A549 (cell line): ENCODE data around the gene ACOT7. TPM values are rescaled to one million over a fixed set of nuclear protein-coding genes. Genes with fewer than 3 reads are reported as not detected.

Experiments
- ATAC-seq, 2 experiments: fragments of 200-7000 bp in 1 of 2; fragments of >200 bp in 1 of 2; cut with Nextera tagmentation in 1 of 2; cut with Tn5 transposase in 1 of 2; 3 replicates each; pipeline versions ENCODE4 v1.8.0 to v1.9.1; 2018 to 2020; ENCODE audit warnings: mild to moderate bottlenecking in 1 of 2, moderate library complexity in 1 of 2
- CTCF ChIA-PET: fragments of 300-600 bp; sonication (Branson Sonifier 250); formaldehyde crosslinking; extraction: SDS; loops from one replicate; lab custom pipeline; 2021; ENCODE audit warnings: antibody characterized with exemption, inconsistent platforms; lab: Yijun Ruan, JAX
- POLR2A ChIA-PET: fragments of 350-600 bp; formaldehyde crosslinking; extraction: SDS; loops from one replicate; lab custom pipeline; 2021; ENCODE audit warnings: antibody characterized with exemption, inconsistent platforms; lab: Yijun Ruan, JAX
- DNase-seq, 2 experiments: peaks; one replicate each; pipeline versions ENCODE4 v3.0.0 to v3.0.0-alpha.2; 2011 to 2016; ENCODE audit warnings: low read depth in 1 of 2, low spot score in 1 of 2
- FAIRE-seq: peaks from 2 replicates; lab custom pipeline; 2011; peaks lifted over from hg19 to GRCh38; lab: Jason Lieb, UNC
- H3K27ac ChIP-seq, 2 experiments: fragments of >200 bp; sonication (Bioruptor Twin); formaldehyde crosslinking; 3 replicates each; pipeline ENCODE4 v1.5.1; 2016 to 2017
- H3K4me1 ChIP-seq: fragments of >200 bp; sonication (Bioruptor Twin); formaldehyde crosslinking; 3 replicates; pipeline ENCODE4 v1.6.1; 2016
- H3K4me2 ChIP-seq: fragments of >200 bp; sonication (Bioruptor Twin); formaldehyde crosslinking; 3 replicates; pipeline ENCODE4 v1.6.1; 2016
- H3K4me3 ChIP-seq: fragments of >200 bp; sonication (Bioruptor Twin); formaldehyde crosslinking; 3 replicates; pipeline ENCODE4 v1.5.1; 2016
- H3K9me3 ChIP-seq: fragments of >200 bp; sonication (Bioruptor Twin); formaldehyde crosslinking; 3 replicates; pipeline ENCODE4 v1.6.1; 2016
- ATOH8 ChIP-seq: fragments of 250-450 bp; sonication (Bioruptor Pico); IDR thresholded peaks from 2 replicates; pipeline ENCODE4 v1.5.0; 2020; ENCODE audit warnings: low read depth, mild to moderate bottlenecking, moderate library complexity
- BHLHE40 ChIP-seq: IDR thresholded peaks from 2 replicates; pipeline ENCODE4 v1.6.1; 2012; ENCODE audit warnings: low read depth, low read length, inconsistent platforms
- CBX2 ChIP-seq: fragments of 200-600 bp; sonication (generic); IDR thresholded peaks from 2 replicates; pipeline ENCODE4 v1.6.1; 2016; ENCODE audit warnings: low read depth, mild to moderate bottlenecking, borderline replicate concordance
- CHD4 ChIP-seq: fragments of 200-600 bp; sonication (generic); IDR thresholded peaks from 2 replicates; pipeline ENCODE4 v1.6.1; 2016; ENCODE audit warnings: antibody characterized with exemption, mild to moderate bottlenecking, borderline replicate concordance
- E2F6 ChIP-seq: IDR thresholded peaks from 2 replicates; pipeline ENCODE4 v1.6.1; 2012; ENCODE audit warnings: low read depth, borderline replicate concordance
- FOXS1 ChIP-seq: fragments of 250-450 bp; sonication (Bioruptor Pico); IDR thresholded peaks from 2 replicates; pipeline ENCODE4 v1.5.0; 2020; ENCODE audit warnings: mild to moderate bottlenecking, moderate library complexity
- GATA3 ChIP-seq: IDR thresholded peaks from 2 replicates; pipeline ENCODE4 v1.6.1; 2012; ENCODE audit warnings: borderline replicate concordance
- HDAC2 ChIP-seq: fragments of 200-600 bp; sonication (generic); IDR thresholded peaks from 2 replicates; pipeline ENCODE4 v1.6.1; 2016
- KDM5A ChIP-seq: fragments of 200-600 bp; sonication (generic); IDR thresholded peaks from 2 replicates; pipeline ENCODE4 v1.6.1; 2016; ENCODE audit warnings: antibody characterized with exemption, mild to moderate bottlenecking
- MAX ChIP-seq: IDR thresholded peaks from 2 replicates; pipeline ENCODE4 v1.6.1; 2012
- MYC ChIP-seq: IDR thresholded peaks from 2 replicates; pipeline ENCODE4 v1.6.1; 2012; ENCODE audit warnings: mild to moderate bottlenecking, inconsistent platforms, low read length, improper control_type of control experiment, borderline replicate concordance
- NFE2L2 ChIP-seq: fragments of 150-350 bp; conservative IDR thresholded peaks from 2 replicates; pipeline ENCODE4 v1.6.1; 2014; ENCODE audit warnings: low read length
- POLR2A ChIP-seq: IDR thresholded peaks from 2 replicates; pipeline ENCODE4 v1.6.1; 2012; ENCODE audit warnings: mild to moderate bottlenecking, low read length
- RARB ChIP-seq: fragments of 250-450 bp; sonication (Bioruptor Pico); IDR thresholded peaks from 2 replicates; pipeline ENCODE4 v1.8.0; 2021; ENCODE audit warnings: mild to moderate bottlenecking, moderate library complexity
- SMC3 ChIP-seq: fragments of >200 bp; sonication (Bioruptor Twin); formaldehyde crosslinking; IDR thresholded peaks from 3 replicates; pipeline ENCODE4 v1.6.1; 2018; ENCODE audit warnings: inconsistent platforms
- SREBF2 ChIP-seq: fragments of 450-650 bp; IDR thresholded peaks from 2 replicates; pipeline ENCODE4 v1.6.1; 2014; ENCODE audit warnings: mild to moderate bottlenecking, moderate library complexity
- USF2 ChIP-seq: fragments of 450-650 bp; IDR thresholded peaks from 2 replicates; pipeline ENCODE4 v1.6.1; 2014; ENCODE audit warnings: antibody characterized with exemption
- ZFP36 ChIP-seq: fragments of 450-650 bp; IDR thresholded peaks from 2 replicates; pipeline ENCODE4 v1.6.1; 2014; ENCODE audit warnings: borderline replicate concordance; ENCODE audit not compliant: partially characterized antibody
- ZNF302 ChIP-seq: fragments of 250-450 bp; sonication (Bioruptor Pico); IDR thresholded peaks from 2 replicates; pipeline ENCODE4 v1.9.0; 2021; ENCODE audit warnings: inconsistent platforms, mild to moderate bottlenecking, moderate library complexity
- WGBS: methylation state at CpG from one replicate; pipeline ENCODE4 v1.1.6; 2017; ENCODE audit errors: missing lambda C conversion rate; 5-methylcytosine and 5-hydroxymethylcytosine counted together
- polyA plus RNA-seq, 4 experiments: library from polyadenylated mRNA; depleted of rRNA in 3 of 4; stranded (reverse); fragments of >200 nt; fragmentation: RNase III in 1 of 4; extraction: RNeasy Plus Mini Kit Qiagen cat#74134 plus additional on column Dnase treatment in 1 of 4; gene quantifications; 2 replicates in 3 of 4; 3 replicates in 1 of 4; pipeline ENCODE4 v1.2.3, GENCODE V29; 2011 to 2017

The ACOT7 gene
- polyA plus RNA-seq, 2 of the 4 experiments (the other 2 are of a cell fraction), result 48.0 to 49.6 TPM

GRCh38 chr1:6419397-6419803 is 25.8 kb upstream of the ACOT7 start:
- peak in 1 of 2 experiments; percentile 18; a peak in 3 of 6 replicates for ATAC-seq
- TF ChIP-seq NFE2L2, result no peak
- no peak for TF ChIP-seq ATOH8 (CRISPR knock-in tag)
- no peak for TF ChIP-seq ZFP36
- TF ChIP-seq KDM5A, result no peak
- TF ChIP-seq CHD4, result no peak
- no peak for TF ChIP-seq HDAC2
- no peaks in the 10 kb centered on the region for H3K9me3 ChIP-seq
- WGBS, result no CpG with 5 or more reads among the region's 48 CpGs
- H3K4me1 ChIP-seq, result peaks cover 32% of the 10 kb centered on the region
- ChIA-PET CTCF (interaction anchor here (3.9 to 6.8 kb wide), 3 partner anchors 14 to 56 kb away, joined by 15 to 96 read pairs (median 42); no protein-coding TSS in a partner anchor), POLR2A (no interaction called here)
- peak overlapping the region; percentile 57 to 82; a peak in 5 of 6 replicates for H3K27ac ChIP-seq
- peak overlapping the region; percentile 52 for H3K4me3 ChIP-seq
- no peak for FAIRE-seq
- DNase-seq, result peak in 1 of 2 experiments; percentile 41
- peak overlapping the region; percentile 98 for H3K4me2 ChIP-seq

- peaks cover 32% of the 10 kb centered on the region for H3K4me1 ChIP-seq
- CTCF ChIA-PET, result interaction anchor here (1.4 to 6.8 kb wide), 6 partner anchors 8 to 171 kb away, joined by 3 to 96 read pairs (median 12); no protein-coding TSS in a partner anchor
- POLR2A ChIA-PET, result no interaction called here
- peak overlapping the region; percentile 98 for H3K4me2 ChIP-seq
- peak overlapping the region; percentile 57 to 82; a peak in 4 of 6 replicates for H3K27ac ChIP-seq
- 13% methylated on average over 3 of the region's 69 CpGs for WGBS
- ATAC-seq, result peak in 1 of 2 experiments; percentile 5; a peak in 1 of 6 replicates
- no peaks in the 10 kb centered on the region for H3K9me3 ChIP-seq
- DNase-seq, result no peak
- 0 out of 2 replicates have a peak, but pooled peaks have one; percentile 42 for TF ChIP-seq E2F6
- no peak for TF ChIP-seq SMC3
- FAIRE-seq, result no peak
- peak overlapping the region; percentile 52 for H3K4me3 ChIP-seq
Observed at GRCh38 chr1:6418668-6419396, 25.3 kb upstream of the ACOT7 start.

- no peak for TF ChIP-seq GATA3
- no peak for TF ChIP-seq CHD4
- no peak for TF ChIP-seq USF2
- TF ChIP-seq CBX2, result no peak
- no peak for TF ChIP-seq MYC
- no peak for TF ChIP-seq MAX
- TF ChIP-seq SMC3, result no peak
- Histone ChIP-seq H3K27ac (no peak overlapping the region), H3K4me2 (no peak overlapping the region), H3K9me3 (no peaks in the 10 kb centered on the region), H3K4me1 (peaks cover 32% of the 10 kb centered on the region), H3K4me3 (no peak overlapping the region)
- CTCF ChIA-PET, result interaction anchor here (1.4 to 6.8 kb wide), 6 partner anchors 8 to 171 kb away, joined by 3 to 96 read pairs (median 12); no protein-coding TSS in a partner anchor
- POLR2A ChIA-PET, result no interaction called here
- WGBS, result 73% methylated on average over 6 of the region's 8 CpGs
- ATAC-seq (no peak), FAIRE-seq (no peak), DNase-seq (no peak)
Observed at GRCh38 chr1:6417961-6418667, 24.5 kb upstream of the ACOT7 start.

- H3K4me3 ChIP-seq, result no peak overlapping the region
- H3K27ac ChIP-seq, result no peak overlapping the region
- ChIA-PET POLR2A (no interaction called here), CTCF (interaction anchor here (0.7 to 3.6 kb wide), 3 partner anchors 9 to 69 kb away, joined by 4 to 25 read pairs (median 10); no protein-coding TSS in a partner anchor)
- TF ChIP-seq FOXS1 (CRISPR knock-in tag), result no peak
- TF ChIP-seq BHLHE40, result no peak
- TF ChIP-seq POLR2A, result no peak
- TF ChIP-seq SREBF2, result no peak
- TF ChIP-seq ZNF302 (CRISPR knock-in tag), result no peak
- no peak for TF ChIP-seq RARB (CRISPR knock-in tag)
- WGBS, result 91% methylated on average over 4 of the region's 5 CpGs
- no peak for FAIRE-seq
- peaks cover 34% of the 10 kb centered on the region for H3K4me1 ChIP-seq
- ATAC-seq, result no peak
- H3K9me3 ChIP-seq, result no peaks in the 10 kb centered on the region
- no peak overlapping the region for H3K4me2 ChIP-seq
- no peak for DNase-seq
Observed at GRCh38 chr1:6416906-6417305, 23.3 kb upstream of the ACOT7 start.
